AG04449 (cell line): Measurements from ENCODE around the gene POMC.
"Not testable (repeated sequence)": the region's sequence is repeated elsewhere in the genome, so short reads cannot be mapped to it uniquely, and the experiment has no call there.

Experiments
- CTCF ChIA-PET: fragments of 350-600 bp; formaldehyde crosslinking; extraction: SDS; loops from one replicate; lab custom pipeline; 2021; ENCODE audit warnings: antibody characterized with exemption; lab: Yijun Ruan, JAX
- POLR2A ChIA-PET: fragments of 400-600, 350-600 bp; formaldehyde crosslinking; extraction: SDS; loops from one replicate; lab custom pipeline; 2020; ENCODE audit warnings: antibody characterized with exemption, inconsistent platforms; lab: Yijun Ruan, JAX
- DNase-seq: peaks from one replicate; pipeline ENCODE4 v3.0.0-alpha.2; 2010; ENCODE audit warnings: low read depth, low spot score
- H3K4me3 ChIP-seq: 2 replicates; pipeline ENCODE4 v1.5.1; 2011; ENCODE audit warnings: low read depth, mild to moderate bottlenecking, control low read depth, low read length
- CTCF ChIP-seq: IDR thresholded peaks from one replicate; pipeline ENCODE4 v1.5.1; 2011; ENCODE audit warnings: mild to moderate bottlenecking, moderate library complexity, low read length, control low read depth, inconsistent platforms; ENCODE audit not compliant: insufficient read depth; ENCODE audit errors: missing control alignments

Gene POMC

GRCh38 chr2:25161055-25161781, 7.2 kb downstream of the POMC start:
- H3K4me3 ChIP-seq, result no peak overlapping the region
- ChIA-PET CTCF (interaction anchor here (1.7 kb wide), 1 partner anchor 35 kb away, joined by 9 read pairs; no protein-coding TSS in a partner anchor), POLR2A (no interaction called here)
- no peak for DNase-seq
- no peak for TF ChIP-seq CTCF

- no peak for DNase-seq
- CTCF ChIA-PET, result interaction anchor here (0.9 to 1.1 kb wide), 2 partner anchors 21 to 36 kb away, joined by 3 to 4 read pairs; no protein-coding TSS in a partner anchor
- no peak overlapping the region for H3K4me3 ChIP-seq
- POLR2A ChIA-PET, result no interaction called here
- no peak for TF ChIP-seq CTCF
These were observed 8.0 kb downstream of the POMC start for GRCh38 chr2:25160376-25160775.

GRCh38 chr2:25159949-25160348, 8.4 kb downstream of the POMC start:
- DNase-seq, result no peak
- CTCF ChIA-PET, result interaction anchor here (0.9 to 1.1 kb wide), 2 partner anchors 20 to 36 kb away, joined by 3 to 4 read pairs; no protein-coding TSS in a partner anchor

GRCh38 chr2:25158096-25158852, 10.1 kb downstream of the POMC start:
- POLR2A ChIA-PET, result no interaction called here
- H3K4me3 ChIP-seq, result no peak overlapping the region
- no peak for TF ChIP-seq CTCF
- no peak for DNase-seq
- CTCF ChIA-PET, result no interaction called here

More at GRCh38 chr2:25159949-25160348, 8.4 kb downstream of the POMC start:
- H3K4me3 ChIP-seq, result no peak overlapping the region
- TF ChIP-seq CTCF, result no peak
- POLR2A ChIA-PET, result no interaction called here

- DNase-seq, result no peak
- no peak for TF ChIP-seq CTCF
- ChIA-PET POLR2A (no interaction called here), CTCF (interaction anchor here (2.0 kb wide), 1 partner anchor 10 kb away, joined by 7 read pairs; no protein-coding TSS in a partner anchor)
- no peak overlapping the region for H3K4me3 ChIP-seq
These were observed 13.0 kb downstream of the POMC start for GRCh38 chr2:25155401-25155800.

- CTCF ChIA-PET, result interaction anchor here (1.2 to 2.0 kb wide), 3 partner anchors 20 to 176 kb away, joined by 3 to 13 read pairs (median 5); no protein-coding TSS in a partner anchor
These were observed 16.7 kb downstream of the POMC start for GRCh38 chr2:25151718-25152117.

GRCh38 chr2:25150993-25151392, 17.4 kb downstream of the POMC start:
- DNase-seq, CTCF ChIA-PET, H3K4me3 ChIP-seq, POLR2A ChIA-PET: not testable (repeated sequence)

More at GRCh38 chr2:25151718-25152117, 16.7 kb downstream of the POMC start:
- POLR2A ChIA-PET, result no interaction called here
- no peak for TF ChIP-seq CTCF
- H3K4me3 ChIP-seq, result no peak overlapping the region
- DNase-seq, result no peak
